Lung (tissue), 12 donors: ENCODE measurements around the gene COMMD3. TPM values are rescaled to one million over a fixed set of nuclear protein-coding genes. Genes with fewer than 3 reads are reported as not detected.

Experiments
- ATAC-seq: fragments of 200-7000 bp; cut with Tn5 transposase; one replicate; pipeline ENCODE4 v1.9.1; 2020; ENCODE audit warnings: moderate number of reproducible peaks; ENCODE audit not compliant: insufficient read depth, low FRiP score
- DNase-seq, 3 donors: peaks; one replicate each; pipeline ENCODE4 v3.0.0-alpha.2; 2013 to 2017
- H3K27ac ChIP-seq, 2 donors: one replicate each; pipeline ENCODE4 v1.5.1; 2013; ENCODE audit warnings: mild to moderate bottlenecking in 2 of 2, moderate library complexity in 2 of 2, control low read depth in 1 of 2, inconsistent platforms in 1 of 2, low read depth in 1 of 2, low read length in 1 of 2
- H3K27me3 ChIP-seq, 3 donors: one replicate each; pipeline ENCODE4 v1.5.1; 2013; ENCODE audit warnings: low read length in 2 of 3; ENCODE audit not compliant: control insufficient read depth in 3 of 3, insufficient read depth in 3 of 3
- H3K36me3 ChIP-seq, 4 donors: one replicate each; pipeline ENCODE4 v1.5.1; 2013; ENCODE audit warnings: low read length in 4 of 4, mild to moderate bottlenecking in 1 of 4, moderate library complexity in 1 of 4; ENCODE audit not compliant: control insufficient read depth in 4 of 4, insufficient read depth in 4 of 4
- H3K4me1 ChIP-seq, 5 donors: one replicate each; pipeline ENCODE4 v1.5.1; 2013; ENCODE audit warnings: low read length in 5 of 5, mild to moderate bottlenecking in 2 of 5, moderate library complexity in 1 of 5; ENCODE audit not compliant: control insufficient read depth in 5 of 5, insufficient read depth in 5 of 5
- H3K4me3 ChIP-seq: one replicate; pipeline ENCODE4 v1.5.1; 2013; ENCODE audit warnings: mild to moderate bottlenecking, control low read depth, moderate library complexity
- H3K9ac ChIP-seq, 2 donors: one replicate each; pipeline ENCODE4 v1.5.1; 2013; ENCODE audit warnings: low read length in 2 of 2, control low read depth in 1 of 2; ENCODE audit not compliant: insufficient read depth in 1 of 2
- H3K9me3 ChIP-seq, 4 donors: one replicate each; pipeline ENCODE4 v1.5.1; 2013; ENCODE audit warnings: low read length in 3 of 4, mild to moderate bottlenecking in 1 of 4, moderate library complexity in 1 of 4; ENCODE audit not compliant: control insufficient read depth in 4 of 4, insufficient read depth in 3 of 4
- WGBS, 2 donors: extraction: QIAGEN DNeasy Blood & Tissue Kit; methylation state at CpG; one replicate each; pipeline ENCODE4 v1.1.7; 2013; 5-methylcytosine and 5-hydroxymethylcytosine counted together
- polyA plus RNA-seq, 2 donors: library from polyadenylated mRNA; stranded (reverse); fragments of 200-250 nt; gene quantifications; one replicate each; pipeline ENCODE4 v1.2.1, GENCODE V29; 2013
- total RNA-seq, 2 donors: library from RNA; depleted of rRNA in 1 of 2; stranded (reverse); fragments of >200 nt in 1 of 2; gene quantifications; one replicate each; pipeline ENCODE4 v1.2.1, GENCODE V29; 2014 to 2021
- TF ChIP-seq, protein P1 (sequence below): IDR thresholded peaks from 2 replicates; pipeline ENCODE4 v1.5.1; 2012; ENCODE audit warnings: mild to moderate bottlenecking; ENCODE audit errors: control extremely low read depth, extremely low read depth
- donor health status: control.
- donor health status: control.
- donor health status: Bipolar disorder and iron deficiency.
- donor health status: healthy.
- donor health status: DM: yes; HTN: yes; CAD: no.

The COMMD3 gene
- total and polyA plus RNA-seq, 4 donors: 40.6 to 70.3 (median 56.2) TPM

DNA sequence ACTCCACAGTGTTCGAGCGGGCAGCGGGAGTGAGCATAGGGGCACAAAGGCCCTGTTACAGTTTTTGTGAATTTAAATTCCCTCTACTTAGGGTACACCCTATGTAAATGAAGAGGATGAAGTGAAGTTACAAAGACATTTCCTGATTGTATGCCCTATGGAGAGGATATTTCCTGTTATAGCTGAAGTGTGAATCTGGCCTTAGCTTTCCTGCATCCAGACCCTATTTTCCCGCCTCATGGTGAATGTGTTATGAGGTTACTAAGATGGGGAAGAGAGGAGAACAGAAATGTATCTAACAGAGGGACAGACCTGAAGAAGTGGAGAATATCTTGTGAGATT lies 37.8 kb upstream of the COMMD3 start:
- H3K4me3 ChIP-seq: no peak overlapping the region
- DNase-seq (no peak), ATAC-seq (no peak)
- 95 to 100% methylated on average over 4 of the region's 4 CpGs for WGBS, 2 donors
- no peaks in the 10 kb centered on the region for H3K4me1 ChIP-seq
- no peaks in the 10 kb centered on the region for H3K36me3 ChIP-seq
- no peak overlapping the region for H3K9ac ChIP-seq
- TF ChIP-seq, protein P1, sequence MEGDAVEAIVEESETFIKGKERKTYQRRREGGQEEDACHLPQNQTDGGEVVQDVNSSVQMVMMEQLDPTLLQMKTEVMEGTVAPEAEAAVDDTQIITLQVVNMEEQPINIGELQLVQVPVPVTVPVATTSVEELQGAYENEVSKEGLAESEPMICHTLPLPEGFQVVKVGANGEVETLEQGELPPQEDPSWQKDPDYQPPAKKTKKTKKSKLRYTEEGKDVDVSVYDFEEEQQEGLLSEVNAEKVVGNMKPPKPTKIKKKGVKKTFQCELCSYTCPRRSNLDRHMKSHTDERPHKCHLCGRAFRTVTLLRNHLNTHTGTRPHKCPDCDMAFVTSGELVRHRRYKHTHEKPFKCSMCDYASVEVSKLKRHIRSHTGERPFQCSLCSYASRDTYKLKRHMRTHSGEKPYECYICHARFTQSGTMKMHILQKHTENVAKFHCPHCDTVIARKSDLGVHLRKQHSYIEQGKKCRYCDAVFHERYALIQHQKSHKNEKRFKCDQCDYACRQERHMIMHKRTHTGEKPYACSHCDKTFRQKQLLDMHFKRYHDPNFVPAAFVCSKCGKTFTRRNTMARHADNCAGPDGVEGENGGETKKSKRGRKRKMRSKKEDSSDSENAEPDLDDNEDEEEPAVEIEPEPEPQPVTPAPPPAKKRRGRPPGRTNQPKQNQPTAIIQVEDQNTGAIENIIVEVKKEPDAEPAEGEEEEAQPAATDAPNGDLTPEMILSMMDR: no peak
- no peaks in the 10 kb centered on the region for H3K27me3 ChIP-seq
- no peaks in the 10 kb centered on the region for H3K9me3 ChIP-seq
- no peak overlapping the region for H3K27ac ChIP-seq

DNA sequence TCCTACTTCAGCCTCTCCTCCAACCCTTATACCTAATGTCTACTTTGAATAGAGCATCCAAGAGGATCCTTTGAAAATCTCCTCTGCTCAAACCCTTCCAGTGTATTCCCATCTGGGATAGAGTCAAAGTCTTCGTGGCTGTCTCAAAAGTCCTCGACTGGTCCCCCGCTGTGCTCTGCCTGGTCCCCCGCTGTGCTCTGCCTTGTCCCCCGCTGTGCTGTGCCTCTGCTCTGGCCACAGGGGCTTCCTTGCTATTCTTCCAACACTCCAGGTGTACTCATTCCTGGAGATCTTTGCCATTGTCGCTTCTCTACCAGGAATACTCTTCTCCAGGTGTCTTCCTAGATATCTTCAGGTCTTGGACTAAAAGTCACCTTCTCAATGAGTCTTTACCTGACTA lies 36.1 kb upstream of the COMMD3 start:
- Histone ChIP-seq H3K9me3 (no peaks in the 10 kb centered on the region), H3K36me3 (no peaks in the 10 kb centered on the region), H3K4me3 (no peak overlapping the region), H3K27me3 (no peaks in the 10 kb centered on the region), H3K4me1 (no peaks in the 10 kb centered on the region), H3K27ac (no peak overlapping the region), H3K9ac (no peak overlapping the region)
- no peak for ATAC-seq
- 63 to 80% methylated on average over 6 of the region's 6 CpGs for WGBS, 2 donors
- DNase-seq: no peak
- TF ChIP-seq, protein P1: no peak

DNA sequence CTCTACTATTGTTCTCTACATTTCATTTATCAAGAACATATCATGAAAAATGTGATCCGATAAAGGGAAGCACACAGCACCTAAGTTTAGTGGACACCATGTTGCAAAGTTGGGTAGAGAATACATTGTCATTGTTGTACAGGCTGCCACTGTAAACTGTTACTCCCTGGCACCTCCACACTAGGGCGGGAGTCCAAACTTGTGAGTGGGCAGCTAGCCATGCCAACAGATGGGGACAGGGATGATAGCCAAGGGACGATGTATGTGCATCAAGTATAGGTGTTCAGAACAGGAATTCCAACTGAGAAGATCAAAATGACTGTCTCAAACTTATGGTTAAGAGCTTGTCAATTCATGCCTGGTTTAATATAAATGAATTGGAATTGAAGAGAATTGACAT lies 31.1 kb upstream of the COMMD3 start:
- no peaks in the 10 kb centered on the region for H3K9me3 ChIP-seq
- no peak overlapping the region for H3K27ac ChIP-seq
- no peak for DNase-seq
- WGBS, 2 donors: 84% methylated on average over 3 of the region's 3 CpGs
- no peaks in the 10 kb centered on the region for H3K4me1 ChIP-seq
- no peak for ATAC-seq
- no peak overlapping the region for H3K4me3 ChIP-seq
- H3K27me3 ChIP-seq: no peaks in the 10 kb centered on the region
- no peaks in the 10 kb centered on the region for H3K36me3 ChIP-seq
- no peak overlapping the region for H3K9ac ChIP-seq
- TF ChIP-seq, protein P1: no peak

DNA sequence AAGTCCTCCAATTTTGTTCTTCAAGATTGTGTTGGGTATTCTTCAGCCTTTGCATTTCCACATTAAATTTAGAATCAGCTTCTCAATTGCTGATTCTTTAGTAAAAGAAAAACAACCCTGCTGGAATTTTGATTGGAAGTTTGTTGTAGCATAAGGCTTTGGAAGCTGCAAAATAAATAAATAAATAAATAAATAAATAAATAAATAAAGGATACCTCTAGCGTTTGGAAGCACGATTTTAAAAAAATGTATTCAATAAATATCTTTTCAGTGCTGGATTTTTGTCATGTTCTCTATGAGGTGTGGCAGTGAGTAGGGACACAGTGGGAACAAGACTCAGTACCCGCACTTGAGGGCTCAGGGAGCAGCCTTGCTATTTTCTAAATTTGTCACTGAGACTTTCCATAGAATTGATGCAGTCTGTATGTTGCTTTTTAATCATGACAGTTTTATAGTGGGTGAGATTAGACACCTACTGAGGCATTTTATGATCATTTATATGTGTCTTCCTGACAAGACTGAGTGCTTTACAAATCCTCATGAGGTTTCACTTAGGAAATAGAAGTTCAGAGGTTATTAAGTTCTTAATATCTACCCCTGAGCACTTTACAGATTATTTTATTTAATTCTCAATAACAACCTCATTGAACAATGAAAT lies 22.3 kb upstream of the COMMD3 start:
- Histone ChIP-seq H3K27me3 (peaks cover 0 to 3% (median 0%) of the 10 kb centered on the region in 3 donors), H3K9me3 (no peaks in the 10 kb centered on the region), H3K36me3 (no peaks in the 10 kb centered on the region), H3K4me3 (no peak overlapping the region), H3K4me1 (no peaks in the 10 kb centered on the region), H3K9ac (no peak overlapping the region), H3K27ac (no peak overlapping the region)
- DNase-seq (no peak), ATAC-seq (no peak)
- 91 to 95% methylated on average over 3 of the region's 3 CpGs for WGBS, 2 donors
- TF ChIP-seq, protein P1: no peak
